HEK293 (cell line): ENCODE measurements around the gene SPIRE1.

Experiments
- CTCF ChIA-PET: fragments of 350-600 bp; formaldehyde crosslinking; extraction: SDS; loops from one replicate; lab custom pipeline; 2021; ENCODE audit warnings: antibody characterized with exemption; lab: Yijun Ruan, JAX
- POLR2A ChIA-PET: fragments of 300-600 bp; formaldehyde crosslinking; extraction: SDS; loops from one replicate; lab custom pipeline; 2020; ENCODE audit warnings: antibody characterized with exemption, inconsistent platforms; lab: Yijun Ruan, JAX
- H3K27ac ChIP-seq: fragments of 200-500 bp; sonication (Bioruptor generic); 2 replicates; pipeline ENCODE4 v1.5.1; 2014; ENCODE audit warnings: low read depth, low read length, control low read depth, inconsistent platforms; ENCODE audit errors: extremely low read depth
- H3K36me3 ChIP-seq, 2 experiments: fragments of 200-500 bp in 1 of 2; sonication (Bioruptor generic) in 1 of 2; 1 replicate in 1 of 2; 2 replicates in 1 of 2; pipeline ENCODE4 v1.5.1; 2014 to 2017; ENCODE audit warnings: inconsistent platforms in 2 of 2, low read length in 2 of 2; ENCODE audit not compliant: control insufficient read depth in 2 of 2, insufficient read depth in 1 of 2
- H3K4me1 ChIP-seq: fragments of 200-500 bp; sonication (Bioruptor generic); 2 replicates; pipeline ENCODE4 v1.5.1; 2014; ENCODE audit warnings: mild to moderate bottlenecking, low read length, inconsistent platforms; ENCODE audit not compliant: control insufficient read depth, insufficient read depth
- H3K4me3 ChIP-seq: 2 replicates; pipeline ENCODE4 v1.5.1; 2011; ENCODE audit warnings: low read depth, mild to moderate bottlenecking, control low read depth, low read length, moderate library complexity
- H3K9me3 ChIP-seq: fragments of 200-500 bp; sonication (Bioruptor generic); 2 replicates; pipeline ENCODE4 v1.5.1; 2014; ENCODE audit warnings: low read depth, low read length, inconsistent platforms; ENCODE audit not compliant: control insufficient read depth, insufficient read depth
- EGR2 ChIP-seq: fragments of 450-650 bp; formaldehyde crosslinking; IDR thresholded peaks from 2 replicates; pipeline ENCODE4 v1.5.1; 2016; ENCODE audit warnings: low read depth, missing biosample characterization, missing genetic modification characterization
- HOXD13 ChIP-seq: sonication (generic); formaldehyde crosslinking; IDR thresholded peaks from 2 replicates; pipeline ENCODE4 v1.8.0; 2022; ENCODE audit warnings: missing genetic modification reagents, borderline replicate concordance
- PRDM1 ChIP-seq: fragments of 450-650 bp; formaldehyde crosslinking; IDR thresholded peaks from 2 replicates; pipeline ENCODE4; 2016; ENCODE audit warnings: missing biosample characterization, missing genetic modification characterization
- ZBTB20 ChIP-seq: fragments of 450-650 bp; formaldehyde crosslinking; IDR thresholded peaks from 2 replicates; pipeline ENCODE4 v1.5.1; 2016; ENCODE audit warnings: missing biosample characterization, missing genetic modification characterization
- ZFHX2 ChIP-seq: fragments of 450-650 bp; formaldehyde crosslinking; conservative IDR thresholded peaks from 2 replicates; pipeline ENCODE4 v1.5.1; 2016; ENCODE audit warnings: missing biosample characterization, missing genetic modification characterization
- ZFP41 ChIP-seq: fragments of 450-650 bp; formaldehyde crosslinking; IDR thresholded peaks from 2 replicates; pipeline ENCODE4 v1.5.1; 2016; ENCODE audit warnings: missing biosample characterization, missing genetic modification characterization, borderline replicate concordance
- ZNF202 ChIP-seq: fragments of 450-650 bp; formaldehyde crosslinking; IDR thresholded peaks from 2 replicates; pipeline ENCODE4 v1.5.1; 2016; ENCODE audit warnings: missing biosample characterization, missing genetic modification characterization, borderline replicate concordance
- ZNF350 ChIP-seq: fragments of 450-650 bp; formaldehyde crosslinking; IDR thresholded peaks from 2 replicates; pipeline ENCODE4 v1.5.0; 2017; ENCODE audit warnings: missing biosample characterization, mild to moderate bottlenecking, missing genetic modification characterization
- ZNF404 ChIP-seq: fragments of 450-650 bp; formaldehyde crosslinking; IDR thresholded peaks from 2 replicates; pipeline ENCODE4 v1.5.1; 2017; ENCODE audit warnings: missing biosample characterization, missing genetic modification characterization
- ZNF416 ChIP-seq: fragments of 450-650 bp; formaldehyde crosslinking; IDR thresholded peaks from 2 replicates; pipeline ENCODE4 v1.5.1; 2016; ENCODE audit warnings: missing biosample characterization, missing genetic modification characterization
- ZNF48 ChIP-seq: fragments of 450-650 bp; formaldehyde crosslinking; IDR thresholded peaks from 2 replicates; pipeline ENCODE4 v1.5.1; 2016; ENCODE audit warnings: missing biosample characterization, missing genetic modification characterization
- ZNF510 ChIP-seq: fragments of 450-650 bp; formaldehyde crosslinking; IDR thresholded peaks from 2 replicates; pipeline ENCODE4 v1.5.1; 2018; ENCODE audit warnings: mild to moderate bottlenecking, missing genetic modification characterization, missing biosample characterization; ENCODE audit not compliant: insufficient replicate concordance
- ZNF561 ChIP-seq: fragments of 450-650 bp; IDR thresholded peaks from 2 replicates; pipeline ENCODE4 v1.5.1; 2018; ENCODE audit warnings: missing biosample characterization, missing genetic modification characterization, borderline replicate concordance
- ZNF596 ChIP-seq: fragments of 450-650 bp; IDR thresholded peaks from 2 replicates; pipeline ENCODE4 v1.5.0; 2018; ENCODE audit warnings: missing biosample characterization, mild to moderate bottlenecking, missing genetic modification characterization, moderate library complexity
- ZNF626 ChIP-seq: fragments of 450-650 bp; sonication (Bioruptor Pico); formaldehyde crosslinking; IDR thresholded peaks from 2 replicates; pipeline ENCODE4 v1.5.1; 2018; ENCODE audit warnings: missing biosample characterization, missing genetic modification characterization, inconsistent platforms
- ZNF747 ChIP-seq: fragments of 450-650 bp; formaldehyde crosslinking; IDR thresholded peaks from 2 replicates; pipeline ENCODE4 v1.5.1; 2016; ENCODE audit warnings: missing biosample characterization, missing genetic modification characterization
- ZNF76 ChIP-seq: fragments of 450-650 bp; formaldehyde crosslinking; IDR thresholded peaks from 2 replicates; pipeline ENCODE4; 2016; ENCODE audit warnings: low read depth, missing biosample characterization, missing genetic modification characterization, borderline replicate concordance
- ZNF776 ChIP-seq: fragments of 450-650 bp; formaldehyde crosslinking; IDR thresholded peaks from 2 replicates; pipeline ENCODE4 v1.5.0; 2017; ENCODE audit warnings: missing biosample characterization, missing genetic modification characterization, borderline replicate concordance
- ZNF777 ChIP-seq: fragments of 450-650 bp; formaldehyde crosslinking; IDR thresholded peaks from 2 replicates; pipeline ENCODE4 v1.5.1; 2017; ENCODE audit warnings: missing biosample characterization, missing genetic modification characterization, borderline replicate concordance
- ZNF792 ChIP-seq: fragments of 450-650 bp; formaldehyde crosslinking; IDR thresholded peaks from 2 replicates; pipeline ENCODE4 v1.5.1; 2016; ENCODE audit warnings: missing biosample characterization, missing genetic modification characterization
- ZSCAN18 ChIP-seq: fragments of 450-650 bp; formaldehyde crosslinking; IDR thresholded peaks from 2 replicates; pipeline ENCODE4 v1.5.1; 2016; ENCODE audit warnings: missing biosample characterization, missing genetic modification characterization
- TF ChIP-seq, protein P1 (sequence below): fragments of 450-650 bp; IDR thresholded peaks from 2 replicates; pipeline ENCODE4 v1.5.1; 2018; ENCODE audit warnings: missing biosample characterization, mild to moderate bottlenecking, missing genetic modification characterization
- TF ChIP-seq, protein P2 (sequence below): sonication (generic); formaldehyde crosslinking; IDR thresholded peaks from 2 replicates; pipeline ENCODE4 v1.8.1; 2022; ENCODE audit warnings: mild to moderate bottlenecking, moderate library complexity, missing genetic modification reagents
- TF ChIP-seq, protein P3 (sequence below): fragments of 450-650 bp; formaldehyde crosslinking; IDR thresholded peaks from 2 replicates; pipeline ENCODE4 v1.5.1; 2016; ENCODE audit warnings: missing biosample characterization, missing genetic modification characterization

SPIRE1 gene

GRCh38 chr18:12442946-12443345, 215.0 kb downstream of the SPIRE1 start (continued):
- TF ChIP-seq ZNF777 (no peak), ZNF404 (tag by site-specific recombination) (no peak)
- TF ChIP-seq, all 188 proteins: peak for 0

GRCh38 chr18:12441475-12442034, 216.4 kb downstream of the SPIRE1 start:
- no peak overlapping the region for H3K27ac ChIP-seq
- CTCF ChIA-PET = interaction anchor here (0.6 to 0.7 kb wide), 2 partner anchors 155 to 444 kb away, joined by 3 read pairs; no protein-coding TSS in a partner anchor
- no peaks in the 10 kb centered on the region for H3K4me1 ChIP-seq
- H3K9me3 ChIP-seq = no peaks in the 10 kb centered on the region
- TF ChIP-seq ZNF510 (tag by site-specific recombination) (no peak), HOXD13 (no peak), ZNF792 (no peak), ZNF776 (no peak), ZNF48 (tag by site-specific recombination) (no peak), ZSCAN18 (no peak), ZNF596 (tag by site-specific recombination) (no peak), ZNF561 (tag by site-specific recombination) (no peak), ZNF350 (tag by site-specific recombination) (no peak), ZNF404 (tag by site-specific recombination) (no peak), ZNF777 (no peak), ZNF747 (tag by site-specific recombination) (no peak), ZFHX2 (no peak), ZBTB20 (tag by site-specific recombination) (no peak)
- TF ChIP-seq, protein P1, sequence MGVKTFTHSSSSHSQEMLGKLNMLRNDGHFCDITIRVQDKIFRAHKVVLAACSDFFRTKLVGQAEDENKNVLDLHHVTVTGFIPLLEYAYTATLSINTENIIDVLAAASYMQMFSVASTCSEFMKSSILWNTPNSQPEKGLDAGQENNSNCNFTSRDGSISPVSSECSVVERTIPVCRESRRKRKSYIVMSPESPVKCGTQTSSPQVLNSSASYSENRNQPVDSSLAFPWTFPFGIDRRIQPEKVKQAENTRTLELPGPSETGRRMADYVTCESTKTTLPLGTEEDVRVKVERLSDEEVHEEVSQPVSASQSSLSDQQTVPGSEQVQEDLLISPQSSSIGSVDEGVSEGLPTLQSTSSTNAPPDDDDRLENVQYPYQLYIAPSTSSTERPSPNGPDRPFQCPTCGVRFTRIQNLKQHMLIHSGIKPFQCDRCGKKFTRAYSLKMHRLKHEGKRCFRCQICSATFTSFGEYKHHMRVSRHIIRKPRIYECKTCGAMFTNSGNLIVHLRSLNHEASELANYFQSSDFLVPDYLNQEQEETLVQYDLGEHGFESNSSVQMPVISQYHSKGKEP (tag by site-specific recombination) = no peak
- TF ChIP-seq, protein P2, sequence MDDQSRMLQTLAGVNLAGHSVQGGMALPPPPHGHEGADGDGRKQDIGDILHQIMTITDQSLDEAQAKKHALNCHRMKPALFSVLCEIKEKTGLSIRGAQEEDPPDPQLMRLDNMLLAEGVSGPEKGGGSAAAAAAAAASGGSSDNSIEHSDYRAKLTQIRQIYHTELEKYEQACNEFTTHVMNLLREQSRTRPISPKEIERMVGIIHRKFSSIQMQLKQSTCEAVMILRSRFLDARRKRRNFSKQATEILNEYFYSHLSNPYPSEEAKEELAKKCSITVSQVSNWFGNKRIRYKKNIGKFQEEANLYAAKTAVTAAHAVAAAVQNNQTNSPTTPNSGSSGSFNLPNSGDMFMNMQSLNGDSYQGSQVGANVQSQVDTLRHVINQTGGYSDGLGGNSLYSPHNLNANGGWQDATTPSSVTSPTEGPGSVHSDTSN (CRISPR knock-in tag) = no peak
- TF ChIP-seq, protein P3, sequence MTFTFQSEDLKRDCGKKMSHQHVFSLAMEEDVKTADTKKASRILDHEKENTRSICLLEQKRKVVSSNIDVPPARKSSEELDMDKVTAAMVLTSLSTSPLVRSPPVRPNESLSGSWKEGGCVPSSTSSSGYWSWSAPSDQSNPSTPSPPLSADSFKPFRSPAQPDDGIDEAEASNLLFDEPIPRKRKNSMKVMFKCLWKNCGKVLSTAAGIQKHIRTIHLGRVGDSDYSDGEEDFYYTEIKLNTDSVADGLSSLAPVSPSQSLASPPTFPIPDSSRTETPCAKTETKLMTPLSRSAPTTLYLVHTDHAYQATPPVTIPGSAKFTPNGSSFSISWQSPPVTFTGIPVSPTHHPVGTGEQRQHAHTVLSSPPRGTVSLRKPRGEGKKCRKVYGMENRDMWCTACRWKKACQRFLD = no peak
- H3K4me3 ChIP-seq = no peak overlapping the region
- H3K36me3 ChIP-seq = peaks cover 4 to 6% of the 10 kb centered on the region in 2 experiments; a peak in 2 of 3 replicates
- POLR2A ChIA-PET = interaction anchor here (0.6 to 1.3 kb wide), 2 partner anchors 14 to 35 kb away, joined by 3 to 4 read pairs; no protein-coding TSS in a partner anchor

DNA sequence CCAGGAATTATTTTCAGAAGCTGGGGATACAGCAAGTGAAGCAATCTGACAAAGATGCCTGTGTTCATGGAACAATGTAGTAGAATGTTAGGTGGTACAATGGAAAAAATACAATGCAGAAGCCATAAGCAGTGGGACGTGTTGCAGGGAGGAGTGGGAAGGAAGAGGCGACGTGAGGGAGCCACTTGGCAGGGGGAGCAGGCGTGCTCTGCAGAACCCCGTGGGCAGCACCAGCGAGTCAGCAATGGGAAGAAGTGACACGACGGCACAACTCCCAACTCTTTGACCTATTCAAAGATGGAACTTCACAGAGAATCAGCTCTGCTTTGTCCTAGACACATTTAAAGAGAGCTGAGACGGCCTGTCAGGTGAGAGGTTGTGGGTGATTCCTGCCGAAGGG, 219.7 kb downstream of the SPIRE1 start:
- ChIA-PET POLR2A (interaction anchor here (0.9 kb wide), 1 partner anchor 15 kb away, joined by 4 read pairs; no protein-coding TSS in a partner anchor), CTCF (no interaction called here)
- H3K4me1 ChIP-seq = no peaks in the 10 kb centered on the region
- no peak overlapping the region for H3K4me3 ChIP-seq
- TF ChIP-seq PRDM1 (tag by site-specific recombination) = no peak
- no peak for TF ChIP-seq ZNF202 (tag by site-specific recombination)
- TF ChIP-seq EGR2 (tag by site-specific recombination) = peak; percentile 79
- TF ChIP-seq ZFHX2 = peak; percentile 70
- TF ChIP-seq ZNF76 = no peak
- no peak for TF ChIP-seq ZFP41 (tag by site-specific recombination)
- no peak for TF ChIP-seq ZNF626 (tag by site-specific recombination)
- no peak for TF ChIP-seq ZNF416 (tag by site-specific recombination)
- H3K9me3 ChIP-seq = no peaks in the 10 kb centered on the region
- no peaks in the 10 kb centered on the region; a peak in 1 of 3 replicates for H3K36me3 ChIP-seq
- H3K27ac ChIP-seq = no peak overlapping the region
